ENCODE data around the gene B3GAT1.

- TF ChIP-seq CTCF (IDR thresholded peaks at IDR 0.05) (no peak), POLR2A (IDR thresholded peaks at IDR 0.05) (no peak)
Observed at GRCh38 chr11:134340354-134340964, 71.6 kb downstream of the B3GAT1 start.
